Smooth muscle cell (in vitro differentiated cells): Measurements from ENCODE around the gene CFAP161. TPM values are rescaled to one million over a fixed set of nuclear protein-coding genes. Genes with fewer than 3 reads are reported as not detected.

Source experiments
- DNase-seq: peaks from one replicate; lab custom pipeline; 2025; ENCODE audit not compliant: unreplicated experiment; lab: John Stamatoyannopoulos, UW
- H2AFZ ChIP-seq: fragments of 200-600 bp; sonication (generic); 2 replicates; pipeline ENCODE4 v1.6.0; 2016; ENCODE audit warnings: antibody characterized with exemption, low read depth, mild to moderate bottlenecking
- H3F3A ChIP-seq: fragments of 200-600 bp; sonication (generic); 2 replicates; pipeline ENCODE4 v1.6.0; 2017; ENCODE audit warnings: antibody characterized with exemption, low read depth
- H3K27ac ChIP-seq: fragments of 200-600 bp; sonication (generic); 2 replicates; pipeline ENCODE4 v1.5.1; 2016; ENCODE audit warnings: low read depth, mild to moderate bottlenecking
- H3K27me3 ChIP-seq: fragments of 200-600 bp; sonication (generic); 2 replicates; pipeline ENCODE4 v1.6.1; 2016; ENCODE audit warnings: low read depth, mild to moderate bottlenecking
- H3K36me3 ChIP-seq: fragments of 200-600 bp; sonication (generic); 2 replicates; pipeline ENCODE4 v1.5.1; 2016; ENCODE audit warnings: low read depth
- H3K4me1 ChIP-seq: fragments of 200-600 bp; sonication (generic); 2 replicates; pipeline ENCODE4 v1.5.1; 2016; ENCODE audit warnings: low read depth
- H3K4me2 ChIP-seq: fragments of 200-600 bp; sonication (generic); 2 replicates; pipeline ENCODE4 v1.6.0; 2016; ENCODE audit warnings: mild to moderate bottlenecking
- H3K4me3 ChIP-seq: fragments of 200-600 bp; sonication (generic); 2 replicates; pipeline ENCODE4 v1.5.1; 2016; ENCODE audit warnings: mild to moderate bottlenecking
- H3K79me2 ChIP-seq: fragments of 200-600 bp; sonication (generic); 2 replicates; pipeline ENCODE4 v1.6.0; 2016; ENCODE audit warnings: low read depth, mild to moderate bottlenecking
- H3K9ac ChIP-seq: fragments of 200-600 bp; sonication (generic); 2 replicates; pipeline ENCODE4 v1.6.0; 2016; ENCODE audit warnings: low read depth
- H3K9me3 ChIP-seq: fragments of 200-600 bp; sonication (generic); replicated peaks from 2 replicates; pipeline ENCODE4 v1.5.1; 2016; ENCODE audit warnings: low read depth
- H4K20me1 ChIP-seq: fragments of 200-600 bp; sonication (generic); 2 replicates; pipeline ENCODE4 v1.6.0; 2016; ENCODE audit warnings: low read depth
- CTCF ChIP-seq: fragments of 200-600 bp; sonication (generic); IDR thresholded peaks from 2 replicates; pipeline ENCODE4 v1.5.1; 2017; ENCODE audit warnings: borderline replicate concordance, mild to moderate bottlenecking, antibody characterized with exemption; ENCODE audit not compliant: insufficient read depth, poor library complexity, severe bottlenecking
- WGBS: methylation state at CpG from one replicate; pipeline ENCODE4 v1.1.7; 2016; ENCODE audit warnings: low lambda C conversion rate; 5-methylcytosine and 5-hydroxymethylcytosine counted together
- polyA plus RNA-seq: library from polyadenylated mRNA; unstranded; fragments of >200 nt; fragmentation: Nextera tagmentation; extraction: Ambion mirVana; gene quantifications from 2 replicates; pipeline ENCODE4 v1.2.1, GENCODE V29; 2016
- total RNA-seq: library from RNA; depleted of rRNA; stranded (reverse); fragments of >200 nt; gene quantifications from 2 replicates; pipeline ENCODE4 v1.2.3, GENCODE V29; 2014

Gene CFAP161
- total and polyA plus RNA-seq, 2 experiments from 2014 or later: 0.94 TPM; not detected in 1

- DNase-seq: no peak
- no peak within 1 kb of the TSS for H2AFZ ChIP-seq
These were observed 62.6 kb downstream of the CFAP161 start, which contains the start of gene IL16 for GRCh38 chr15:81196576-81197254. Gene IL16 (plus strand): TSS chr15:81196879. CDS start chr15:81225400, 28,521 bp downstream.

GRCh38 chr15:81197255-81197630 lies 63.2 kb downstream of the CFAP161 start:
- WGBS: 91% methylated on average over 7 of the region's 7 CpGs

More at GRCh38 chr15:81196576-81197254, 62.6 kb downstream of the CFAP161 start, which contains the start of gene IL16:
- Histone ChIP-seq H3K27me3 (no peaks in the 10 kb centered on the region), H3F3A (no peaks in the 10 kb centered on the region), H3K9ac (no peak within 1 kb of the TSS), H3K4me1 (peaks cover 5% of the 10 kb centered on the region), H3K4me2 (no peak within 1 kb of the TSS), H4K20me1 (no peaks in the 10 kb centered on the region), H3K79me2 (no peaks in the 10 kb centered on the region), H3K4me3 (no peak within 1 kb of the TSS), H3K9me3 (no peaks in the 10 kb centered on the region), H3K27ac (no peak within 1 kb of the TSS), H3K36me3 (no peaks in the 10 kb centered on the region)
- 90% methylated on average over 16 of the region's 16 CpGs for WGBS
- no peak for TF ChIP-seq CTCF

GRCh38 chr15:81197688-81198281 lies 63.7 kb downstream of the CFAP161 start:
- H4K20me1 ChIP-seq: no peaks in the 10 kb centered on the region
- 79% methylated on average over 7 of the region's 7 CpGs for WGBS
- no peak for TF ChIP-seq CTCF
- H3K4me2 ChIP-seq: no peak overlapping the region
- no peak overlapping the region for H3K27ac ChIP-seq
- H3K79me2 ChIP-seq: no peaks in the 10 kb centered on the region
- no peaks in the 10 kb centered on the region for H3F3A ChIP-seq
- H3K4me1 ChIP-seq: peaks cover 5% of the 10 kb centered on the region
- H2AFZ ChIP-seq: no peak overlapping the region
- no peak overlapping the region for H3K4me3 ChIP-seq
- H3K9me3 ChIP-seq: no peaks in the 10 kb centered on the region
- no peaks in the 10 kb centered on the region for H3K36me3 ChIP-seq
- no peak for DNase-seq
- no peak overlapping the region for H3K9ac ChIP-seq
- no peaks in the 10 kb centered on the region for H3K27me3 ChIP-seq

More at GRCh38 chr15:81197255-81197630, 63.2 kb downstream of the CFAP161 start:
- no peaks in the 10 kb centered on the region for H4K20me1 ChIP-seq
- peaks cover 5% of the 10 kb centered on the region for H3K4me1 ChIP-seq
- H3K4me3 ChIP-seq: no peak overlapping the region
- H3K79me2 ChIP-seq: no peaks in the 10 kb centered on the region
- H3F3A ChIP-seq: no peaks in the 10 kb centered on the region
- no peaks in the 10 kb centered on the region for H3K36me3 ChIP-seq
- H3K4me2 ChIP-seq: no peak overlapping the region
- no peaks in the 10 kb centered on the region for H3K9me3 ChIP-seq
- no peak overlapping the region for H3K27ac ChIP-seq
- H3K9ac ChIP-seq: no peak overlapping the region
- no peaks in the 10 kb centered on the region for H3K27me3 ChIP-seq
- no peak overlapping the region for H2AFZ ChIP-seq
- no peak for DNase-seq
- TF ChIP-seq CTCF: no peak

Other genes starting within 250 kb of the CFAP161 start
- gene MESD, start 144.5 kb upstream of the CFAP161 start, total RNA-seq: 20.1 and 25.6 TPM in 2 replicates
- gene MESD, start 144.5 kb upstream of the CFAP161 start, polyA plus RNA-seq: 41.4 and 57.4 TPM in 2 replicates
- 10.7 and 11.3 TPM in 2 replicates for gene TLNRD1, start 133.3 kb upstream of the CFAP161 start, total RNA-seq
- 11.9 and 14.1 TPM in 2 replicates for gene TLNRD1, start 133.3 kb upstream of the CFAP161 start, polyA plus RNA-seq
- gene IL16, start 62.6 kb downstream of the CFAP161 start, total RNA-seq: 0.76 and 1.4 TPM in 2 replicates
- 1.1 and 1.3 TPM in 2 replicates for gene IL16, start 62.6 kb downstream of the CFAP161 start, polyA plus RNA-seq
- 3.3 and 6.2 TPM in 2 replicates for gene STARD5, start 189.9 kb downstream of the CFAP161 start, total RNA-seq
- gene STARD5, start 189.9 kb downstream of the CFAP161 start, polyA plus RNA-seq: 1.6 and 2.1 TPM in 2 replicates
- not detected in 2 replicates for gene TMC3, start 239.9 kb downstream of the CFAP161 start, total RNA-seq
- gene TMC3, start 239.9 kb downstream of the CFAP161 start, polyA plus RNA-seq: not detected in 2 replicates